ENCODE measurements around the gene ASXL1. TPM values are rescaled to one million over a fixed set of nuclear protein-coding genes. Genes with fewer than 3 reads are reported as not detected.

Gene ASXL1
- total RNA-seq, 2 donors from 2014 or later: 38.8 to 40.4 TPM

GRCh38 chr20:32455171-32455900, 97.2 kb downstream of the ASXL1 start:
- H3K4me1 ChIP-seq: peaks cover 6% of the 10 kb centered on the region
- H3K9ac ChIP-seq (ENCODE audit: low read depth in 2 of 2, low read length in 2 of 2): no peak overlapping the region
- no peaks in the 10 kb centered on the region for H3K9me3 ChIP-seq
- peaks cover 8% of the 10 kb centered on the region for H3K36me3 ChIP-seq
- no peak overlapping the region for H3K4me3 ChIP-seq
- TF ChIP-seq, protein P1, sequence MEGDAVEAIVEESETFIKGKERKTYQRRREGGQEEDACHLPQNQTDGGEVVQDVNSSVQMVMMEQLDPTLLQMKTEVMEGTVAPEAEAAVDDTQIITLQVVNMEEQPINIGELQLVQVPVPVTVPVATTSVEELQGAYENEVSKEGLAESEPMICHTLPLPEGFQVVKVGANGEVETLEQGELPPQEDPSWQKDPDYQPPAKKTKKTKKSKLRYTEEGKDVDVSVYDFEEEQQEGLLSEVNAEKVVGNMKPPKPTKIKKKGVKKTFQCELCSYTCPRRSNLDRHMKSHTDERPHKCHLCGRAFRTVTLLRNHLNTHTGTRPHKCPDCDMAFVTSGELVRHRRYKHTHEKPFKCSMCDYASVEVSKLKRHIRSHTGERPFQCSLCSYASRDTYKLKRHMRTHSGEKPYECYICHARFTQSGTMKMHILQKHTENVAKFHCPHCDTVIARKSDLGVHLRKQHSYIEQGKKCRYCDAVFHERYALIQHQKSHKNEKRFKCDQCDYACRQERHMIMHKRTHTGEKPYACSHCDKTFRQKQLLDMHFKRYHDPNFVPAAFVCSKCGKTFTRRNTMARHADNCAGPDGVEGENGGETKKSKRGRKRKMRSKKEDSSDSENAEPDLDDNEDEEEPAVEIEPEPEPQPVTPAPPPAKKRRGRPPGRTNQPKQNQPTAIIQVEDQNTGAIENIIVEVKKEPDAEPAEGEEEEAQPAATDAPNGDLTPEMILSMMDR (IDR thresholded peaks at IDR 0.05): no peak
- intact Hi-C loops (cut with DNase I): no loop called here
- no peaks in the 10 kb centered on the region for H3K27me3 ChIP-seq
- DNase-seq: no peak
- no peak overlapping the region for H3K27ac ChIP-seq

DNA sequence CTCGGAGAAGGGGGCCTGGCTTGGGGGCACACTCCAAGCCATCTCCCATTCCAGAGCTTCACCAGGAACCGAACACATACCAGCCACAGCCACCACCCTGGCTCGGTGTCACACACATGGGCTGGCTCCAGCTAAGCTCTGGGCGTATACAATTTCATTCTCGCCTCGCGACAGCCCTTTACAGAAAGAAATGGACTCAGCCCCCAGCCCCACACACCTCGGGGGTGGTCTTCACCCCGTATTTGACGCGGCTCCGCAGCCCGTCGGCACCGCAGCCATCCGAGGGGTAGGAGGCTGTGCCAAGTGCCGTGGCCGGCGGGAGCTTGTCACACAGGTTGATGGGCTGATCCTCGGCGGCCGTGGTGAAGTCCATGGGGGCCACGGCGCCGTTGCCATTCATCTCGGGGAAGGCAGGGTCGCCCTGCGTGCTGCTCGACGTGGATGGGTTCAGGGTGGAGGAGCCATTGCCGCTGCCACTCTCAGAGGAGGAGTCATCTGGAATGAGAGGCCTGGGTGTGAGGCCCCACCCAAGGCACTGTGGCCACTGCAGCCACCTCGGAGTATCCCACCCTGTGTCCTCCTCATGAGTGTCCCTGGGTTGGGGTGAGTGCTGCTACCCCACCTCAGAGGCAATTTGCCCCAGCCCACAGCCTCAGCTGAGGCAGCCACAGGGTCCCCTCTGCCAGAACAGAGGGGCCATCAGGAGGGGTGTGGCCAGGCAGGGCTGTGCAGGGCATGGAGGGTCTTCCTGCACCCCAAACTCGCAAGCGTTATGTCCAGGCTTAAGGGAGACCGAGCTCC, 98.0 kb downstream of the ASXL1 start:
- no peak overlapping the region for H3K9ac ChIP-seq (ENCODE audit: low read depth in 2 of 2, low read length in 2 of 2)
- H3K36me3 ChIP-seq: peaks cover 8% of the 10 kb centered on the region
- no peaks in the 10 kb centered on the region for H3K9me3 ChIP-seq
- intact Hi-C loops (cut with DNase I): no loop called here
- peaks cover 6% of the 10 kb centered on the region for H3K4me1 ChIP-seq
- H3K27me3 ChIP-seq: no peaks in the 10 kb centered on the region
- DNase-seq: no peak
- no peak overlapping the region for H3K4me3 ChIP-seq
- H3K27ac ChIP-seq: no peak overlapping the region
- TF ChIP-seq, protein P1 (IDR thresholded peaks at IDR 0.05): no peak

DNA sequence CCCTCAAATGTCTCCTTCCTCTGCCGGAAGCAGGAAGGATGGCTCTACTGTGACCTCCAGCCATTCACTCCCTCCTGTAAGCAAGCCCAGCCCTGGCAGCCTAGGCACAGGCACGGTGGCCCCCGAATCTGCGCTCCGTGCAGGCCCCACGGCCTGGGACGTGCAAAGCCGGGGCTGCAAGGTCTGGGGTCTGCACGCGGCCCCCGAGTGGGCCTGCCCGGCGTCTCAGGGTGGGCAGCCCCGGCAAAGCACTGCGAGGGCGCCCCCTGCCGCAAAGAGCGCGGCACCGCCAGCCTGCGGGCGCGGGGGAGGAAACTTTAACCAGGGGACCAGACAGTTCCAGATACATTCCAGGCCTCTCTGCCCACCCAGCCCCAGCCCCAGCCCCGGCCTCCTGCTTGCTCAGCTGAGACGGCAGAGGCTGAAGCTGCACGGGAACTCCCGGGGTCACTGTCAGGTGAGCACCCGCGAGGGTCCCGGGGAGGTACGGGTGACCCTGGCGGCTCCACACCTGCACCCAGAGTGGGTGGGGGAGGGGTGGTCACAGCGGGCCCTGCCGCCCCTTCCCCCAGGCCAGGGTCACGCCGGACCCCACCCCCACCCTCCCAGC, 98.8 kb downstream of the ASXL1 start:
- H3K4me3 ChIP-seq: peak overlapping the region; percentile 4
- H3K4me1 ChIP-seq: peaks cover 6% of the 10 kb centered on the region
- TF ChIP-seq, protein P1 (IDR thresholded peaks at IDR 0.05): peak; percentile 51
- H3K9me3 ChIP-seq: no peaks in the 10 kb centered on the region
- H3K27ac ChIP-seq: no peak overlapping the region
- H3K9ac ChIP-seq (ENCODE audit: low read depth in 2 of 2, low read length in 2 of 2): peak overlapping the region in 1 of 2 donors; percentile 2
- DNase-seq: no peak
- H3K27me3 ChIP-seq: no peaks in the 10 kb centered on the region
- H3K36me3 ChIP-seq: peaks cover 4% of the 10 kb centered on the region
- intact Hi-C loops (cut with DNase I): no loop called here

GRCh38 chr20:32457479-32457986, 99.4 kb downstream of the ASXL1 start:
- Histone ChIP-seq H3K9ac (ENCODE audit: low read depth in 2 of 2, low read length in 2 of 2) (no peak overlapping the region), H3K27me3 (no peaks in the 10 kb centered on the region), H3K4me1 (peaks cover 6% of the 10 kb centered on the region), H3K27ac (no peak overlapping the region), H3K9me3 (no peaks in the 10 kb centered on the region), H3K4me3 (peak overlapping the region; percentile 4), H3K36me3 (no peaks in the 10 kb centered on the region)
- intact Hi-C loops (cut with DNase I): no loop called here
- no peak for DNase-seq
- TF ChIP-seq, protein P1 (IDR thresholded peaks at IDR 0.05): no peak

DNA sequence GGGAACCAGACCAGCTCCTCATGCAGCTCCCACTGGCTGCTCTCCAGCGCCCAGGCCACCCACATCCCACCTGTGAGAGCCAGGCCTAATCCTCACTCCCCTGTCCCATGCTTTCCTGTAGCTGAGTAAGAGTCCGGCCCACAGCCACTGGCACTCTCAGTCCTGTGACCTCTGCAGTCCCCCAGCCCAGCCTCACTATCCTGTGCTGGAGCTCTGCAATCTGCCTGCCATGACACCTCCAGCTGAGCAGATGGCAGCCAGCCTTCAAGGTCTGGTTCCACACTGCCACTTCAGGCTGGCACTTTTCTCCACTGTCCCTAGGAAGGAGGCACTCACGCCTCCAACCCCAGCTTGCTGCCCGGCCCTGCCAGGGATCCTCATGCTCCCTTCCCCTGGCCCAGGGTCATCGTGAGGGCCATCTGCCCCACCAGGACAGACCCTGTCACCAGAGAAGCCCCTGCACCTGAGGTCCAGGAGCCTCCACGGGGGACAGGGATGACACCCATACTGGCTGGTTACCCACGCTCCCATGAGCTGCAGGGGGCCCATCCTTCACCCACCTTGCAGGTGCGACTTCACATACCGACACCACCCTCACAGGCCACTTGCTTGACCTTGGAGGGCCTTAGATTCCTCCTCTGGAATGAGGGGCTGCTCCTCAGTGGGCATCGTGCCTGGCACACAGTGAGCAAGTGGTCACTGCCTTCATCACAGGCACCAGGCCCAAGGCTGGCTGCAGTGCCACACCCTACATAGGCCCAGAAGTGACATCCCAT, 100.1 kb downstream of the ASXL1 start:
- no peaks in the 10 kb centered on the region for H3K36me3 ChIP-seq
- TF ChIP-seq, protein P1 (IDR thresholded peaks at IDR 0.05): no peak
- no peaks in the 10 kb centered on the region for H3K9me3 ChIP-seq
- intact Hi-C loops (cut with DNase I): no loop called here
- no peak overlapping the region for H3K9ac ChIP-seq (ENCODE audit: low read depth in 2 of 2, low read length in 2 of 2)
- H3K4me3 ChIP-seq: no peak overlapping the region
- peaks cover 10% of the 10 kb centered on the region for H3K4me1 ChIP-seq
- no peaks in the 10 kb centered on the region for H3K27me3 ChIP-seq
- H3K27ac ChIP-seq: no peak overlapping the region
- no peak for DNase-seq

Data from colonic mucosa (tissue), 4 donors.